ENCODE data around the gene MMP14. TPM values are rescaled to one million over a fixed set of nuclear protein-coding genes. Genes with fewer than 3 reads are reported as not detected.
"Not testable (repeated sequence)": the region's sequence is repeated elsewhere in the genome, so short reads cannot be mapped to it uniquely, and the experiment has no call there.

Gene MMP14
- total RNA-seq, 1 donor from 2014 or later, result 8.3 TPM

DNA sequence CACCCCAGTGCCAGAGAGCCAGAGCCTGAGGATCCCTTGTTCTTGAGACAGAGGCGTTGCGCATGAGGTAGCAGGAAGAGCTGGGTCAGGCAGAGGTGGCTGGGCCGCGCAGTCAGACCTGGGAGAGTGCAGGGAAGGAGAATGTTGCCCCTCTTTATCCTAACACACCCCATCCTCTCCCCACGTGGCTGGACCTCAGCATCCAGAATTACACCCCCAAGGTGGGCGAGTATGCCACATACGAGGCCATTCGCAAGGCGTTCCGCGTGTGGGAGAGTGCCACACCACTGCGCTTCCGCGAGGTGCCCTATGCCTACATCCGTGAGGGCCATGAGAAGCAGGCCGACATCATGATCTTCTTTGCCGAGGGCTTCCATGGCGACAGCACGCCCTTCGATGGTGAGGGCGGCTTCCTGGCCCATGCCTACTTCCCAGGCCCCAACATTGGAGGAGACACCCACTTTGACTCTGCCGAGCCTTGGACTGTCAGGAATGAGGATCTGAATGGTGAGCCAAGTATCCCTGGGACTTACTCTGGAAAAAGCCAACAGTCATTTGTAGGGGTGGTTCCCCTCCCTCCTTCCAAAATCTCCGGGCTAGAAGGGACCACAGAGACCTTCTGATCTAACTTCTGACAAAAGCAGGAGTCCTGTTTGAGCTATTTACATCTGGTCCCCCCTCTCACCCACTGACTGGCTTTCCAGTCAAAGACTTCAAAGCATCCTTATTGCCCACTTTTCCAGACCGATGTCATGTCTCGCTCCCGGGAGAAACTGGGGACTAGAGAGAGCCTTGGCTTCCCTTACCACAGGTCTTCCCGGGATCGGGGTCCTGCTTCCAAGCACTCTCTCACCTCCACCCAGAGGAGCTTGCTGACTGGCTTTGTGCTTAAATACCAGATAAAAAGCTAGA is 6.1 kb downstream of the MMP14 start:
- DNase-seq, result no peak

DNA sequence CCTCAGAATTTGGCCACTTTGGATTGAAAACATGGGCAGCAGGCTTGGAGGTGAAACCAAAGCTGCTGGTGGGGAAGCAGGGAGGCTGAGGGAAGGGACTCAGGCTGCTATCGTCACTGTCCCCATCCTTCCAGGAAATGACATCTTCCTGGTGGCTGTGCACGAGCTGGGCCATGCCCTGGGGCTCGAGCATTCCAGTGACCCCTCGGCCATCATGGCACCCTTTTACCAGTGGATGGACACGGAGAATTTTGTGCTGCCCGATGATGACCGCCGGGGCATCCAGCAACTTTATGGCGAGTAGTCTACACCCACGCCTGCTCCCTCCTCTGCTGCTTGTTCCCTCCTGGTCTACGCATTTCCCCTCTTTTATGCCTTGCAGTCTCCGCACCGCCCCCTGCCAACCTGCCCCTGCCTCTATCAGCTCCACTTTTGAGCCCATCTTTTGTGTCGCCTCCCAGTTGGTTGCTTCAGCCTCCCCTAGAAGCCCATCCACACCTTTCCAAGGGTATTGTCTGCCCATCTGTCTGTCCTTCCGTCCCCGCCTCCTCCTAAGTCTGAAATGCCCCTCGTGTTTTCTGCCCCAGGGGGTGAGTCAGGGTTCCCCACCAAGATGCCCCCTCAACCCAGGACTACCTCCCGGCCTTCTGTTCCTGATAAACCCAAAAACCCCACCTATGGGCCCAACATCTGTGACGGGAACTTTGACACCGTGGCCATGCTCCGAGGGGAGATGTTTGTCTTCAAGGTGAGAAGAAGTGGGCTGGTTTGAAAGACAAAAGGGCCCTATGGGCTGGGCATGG is 6.9 kb downstream of the MMP14 start:
- DNase-seq, result no peak

DNA sequence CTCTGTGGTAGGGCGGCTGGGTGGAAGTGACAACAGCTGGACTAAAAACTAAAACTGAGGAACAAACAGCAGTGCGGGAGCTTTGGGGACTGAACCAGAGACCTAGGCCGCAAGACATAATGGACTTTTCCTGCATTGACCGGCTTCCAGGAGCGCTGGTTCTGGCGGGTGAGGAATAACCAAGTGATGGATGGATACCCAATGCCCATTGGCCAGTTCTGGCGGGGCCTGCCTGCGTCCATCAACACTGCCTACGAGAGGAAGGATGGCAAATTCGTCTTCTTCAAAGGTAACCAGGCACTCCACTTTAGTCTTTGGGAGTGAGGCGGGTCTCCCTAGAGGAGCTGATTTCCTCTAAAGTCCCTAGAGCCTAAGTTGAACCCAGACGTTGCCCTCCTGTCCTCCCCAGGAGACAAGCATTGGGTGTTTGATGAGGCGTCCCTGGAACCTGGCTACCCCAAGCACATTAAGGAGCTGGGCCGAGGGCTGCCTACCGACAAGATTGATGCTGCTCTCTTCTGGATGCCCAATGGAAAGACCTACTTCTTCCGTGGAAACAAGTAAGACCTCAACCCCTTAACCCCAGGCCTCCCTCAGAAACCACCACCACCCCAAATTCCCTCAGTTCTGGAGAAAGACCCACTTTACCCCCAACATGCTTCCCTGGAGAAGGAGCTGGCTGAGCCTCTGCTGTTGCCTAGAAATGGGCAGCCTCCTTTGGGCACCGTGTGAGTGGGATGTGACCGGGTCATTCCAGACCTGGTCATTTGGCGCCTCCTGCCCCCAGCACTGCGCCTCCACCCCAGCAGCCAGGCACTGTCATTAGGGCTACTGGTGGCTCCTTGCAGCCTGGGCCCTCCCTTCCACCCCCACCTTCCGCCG is 8.1 kb downstream of the MMP14 start:
- DNase-seq, result no peak

DNA sequence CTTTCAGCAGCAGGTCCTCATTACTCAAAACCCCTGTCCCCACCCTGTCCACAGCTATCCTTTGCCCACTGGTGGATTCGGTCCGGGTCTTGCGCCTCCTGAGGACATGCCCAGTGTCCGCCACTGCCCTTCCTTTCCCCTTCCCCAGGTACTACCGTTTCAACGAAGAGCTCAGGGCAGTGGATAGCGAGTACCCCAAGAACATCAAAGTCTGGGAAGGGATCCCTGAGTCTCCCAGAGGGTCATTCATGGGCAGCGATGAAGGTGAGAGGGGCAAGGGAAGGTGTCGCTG is 8.7 kb downstream of the MMP14 start:
- no peak for DNase-seq

DNA sequence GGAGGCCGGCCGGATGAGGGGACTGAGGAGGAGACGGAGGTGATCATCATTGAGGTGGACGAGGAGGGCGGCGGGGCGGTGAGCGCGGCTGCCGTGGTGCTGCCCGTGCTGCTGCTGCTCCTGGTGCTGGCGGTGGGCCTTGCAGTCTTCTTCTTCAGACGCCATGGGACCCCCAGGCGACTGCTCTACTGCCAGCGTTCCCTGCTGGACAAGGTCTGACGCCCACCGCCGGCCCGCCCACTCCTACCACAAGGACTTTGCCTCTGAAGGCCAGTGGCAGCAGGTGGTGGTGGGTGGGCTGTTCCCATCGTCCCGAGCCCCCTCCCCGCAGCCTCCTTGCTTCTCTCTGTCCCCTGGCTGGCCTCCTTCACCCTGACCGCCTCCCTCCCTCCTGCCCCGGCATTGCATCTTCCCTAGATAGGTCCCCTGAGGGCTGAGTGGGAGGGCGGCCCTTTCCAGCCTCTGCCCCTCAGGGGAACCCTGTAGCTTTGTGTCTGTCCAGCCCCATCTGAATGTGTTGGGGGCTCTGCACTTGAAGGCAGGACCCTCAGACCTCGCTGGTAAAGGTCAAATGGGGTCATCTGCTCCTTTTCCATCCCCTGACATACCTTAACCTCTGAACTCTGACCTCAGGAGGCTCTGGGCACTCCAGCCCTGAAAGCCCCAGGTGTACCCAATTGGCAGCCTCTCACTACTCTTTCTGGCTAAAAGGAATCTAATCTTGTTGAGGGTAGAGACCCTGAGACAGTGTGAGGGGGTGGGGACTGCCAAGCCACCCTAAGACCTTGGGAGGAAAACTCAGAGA is 9.6 kb downstream of the MMP14 start:
- DNase-seq, result no peak

DNA sequence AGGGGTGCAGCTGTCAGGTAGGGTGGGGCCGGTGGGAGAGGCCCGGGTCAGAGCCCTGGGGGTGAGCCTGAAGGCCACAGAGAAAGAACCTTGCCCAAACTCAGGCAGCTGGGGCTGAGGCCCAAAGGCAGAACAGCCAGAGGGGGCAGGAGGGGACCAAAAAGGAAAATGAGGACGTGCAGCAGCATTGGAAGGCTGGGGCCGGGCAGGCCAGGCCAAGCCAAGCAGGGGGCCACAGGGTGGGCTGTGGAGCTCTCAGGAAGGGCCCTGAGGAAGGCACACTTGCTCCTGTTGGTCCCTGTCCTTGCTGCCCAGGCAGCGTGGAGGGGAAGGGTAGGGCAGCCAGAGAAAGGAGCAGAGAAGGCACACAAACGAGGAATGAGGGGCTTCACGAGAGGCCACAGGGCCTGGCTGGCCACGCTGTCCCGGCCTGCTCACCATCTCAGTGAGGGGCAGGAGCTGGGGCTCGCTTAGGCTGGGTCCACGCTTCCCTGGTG is 10.5 kb downstream of the MMP14 start:
- DNase-seq, result no peak

DNA sequence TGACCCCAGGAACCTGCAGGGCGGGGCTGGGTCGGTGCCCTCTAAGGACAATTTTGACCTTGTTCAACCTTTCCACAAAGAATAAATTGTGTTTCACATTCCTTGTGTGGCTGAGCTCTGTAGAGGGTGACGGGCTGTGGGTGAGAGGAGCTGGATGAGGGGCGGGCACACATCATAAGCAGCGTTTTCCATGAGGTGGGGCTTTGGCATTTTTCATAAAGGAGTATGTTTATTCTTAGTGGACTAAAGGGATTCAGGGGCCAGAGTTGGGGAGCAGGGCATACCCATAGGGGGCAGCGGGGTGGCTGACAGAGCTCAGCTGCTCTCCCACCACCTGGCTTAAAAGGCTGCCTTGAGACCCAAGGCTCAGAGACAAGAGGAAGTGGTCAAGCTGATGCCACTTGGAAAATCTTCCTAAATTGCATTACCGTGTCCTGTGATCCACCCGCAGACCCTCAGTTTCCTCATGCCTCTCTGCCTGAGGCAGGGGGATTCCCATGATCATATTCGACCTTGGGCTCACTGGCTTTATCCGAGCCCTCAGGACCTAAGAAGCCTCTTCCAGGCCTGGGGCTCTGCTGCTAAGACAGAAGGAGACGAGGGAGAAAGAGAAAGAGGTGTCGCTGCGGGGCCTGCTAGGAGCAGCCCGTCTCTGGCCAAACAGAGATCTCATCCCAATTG is 11.4 kb downstream of the MMP14 start:
- DNase-seq, result no peak

DNA sequence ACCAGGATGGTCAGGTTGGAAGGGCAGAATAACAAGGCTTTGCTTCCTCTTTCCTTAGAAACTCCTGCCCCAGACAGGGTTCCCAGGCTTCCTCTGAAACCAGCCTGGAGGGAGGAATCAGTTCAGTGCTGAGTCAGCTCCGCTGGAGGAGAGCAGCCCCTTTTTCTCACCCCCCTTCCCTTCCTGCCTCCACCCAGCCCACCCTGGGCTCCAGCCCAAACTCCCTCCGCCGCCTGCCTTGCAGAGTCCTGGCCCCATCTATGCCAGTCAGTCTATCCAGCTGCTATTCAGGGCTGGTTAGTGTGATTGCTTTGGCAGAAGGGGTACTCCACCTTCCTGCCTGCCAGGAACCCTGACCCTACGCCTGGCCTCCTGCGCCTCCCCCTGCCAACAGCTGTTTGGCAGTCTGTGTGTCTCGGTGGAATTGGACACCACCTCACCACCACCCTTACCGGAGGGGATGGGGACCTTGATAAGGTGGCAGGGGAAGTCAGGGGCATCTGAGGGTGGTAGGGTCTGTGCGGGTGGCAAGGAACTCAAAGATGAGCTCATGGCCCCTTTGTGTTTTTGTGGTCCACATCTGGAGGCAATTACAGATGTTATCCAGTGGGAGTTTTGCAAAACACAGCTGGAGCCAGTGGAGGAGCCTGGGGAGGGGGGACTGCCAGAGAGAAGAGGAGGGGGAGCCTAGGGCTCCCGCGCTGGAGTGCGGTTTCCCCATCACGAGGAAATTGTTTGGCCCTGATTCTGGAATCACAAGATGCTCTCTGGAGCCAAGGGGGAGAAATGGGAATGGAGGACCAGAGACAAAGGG is 12.2 kb downstream of the MMP14 start:
- DNase-seq, result no peak

DNA sequence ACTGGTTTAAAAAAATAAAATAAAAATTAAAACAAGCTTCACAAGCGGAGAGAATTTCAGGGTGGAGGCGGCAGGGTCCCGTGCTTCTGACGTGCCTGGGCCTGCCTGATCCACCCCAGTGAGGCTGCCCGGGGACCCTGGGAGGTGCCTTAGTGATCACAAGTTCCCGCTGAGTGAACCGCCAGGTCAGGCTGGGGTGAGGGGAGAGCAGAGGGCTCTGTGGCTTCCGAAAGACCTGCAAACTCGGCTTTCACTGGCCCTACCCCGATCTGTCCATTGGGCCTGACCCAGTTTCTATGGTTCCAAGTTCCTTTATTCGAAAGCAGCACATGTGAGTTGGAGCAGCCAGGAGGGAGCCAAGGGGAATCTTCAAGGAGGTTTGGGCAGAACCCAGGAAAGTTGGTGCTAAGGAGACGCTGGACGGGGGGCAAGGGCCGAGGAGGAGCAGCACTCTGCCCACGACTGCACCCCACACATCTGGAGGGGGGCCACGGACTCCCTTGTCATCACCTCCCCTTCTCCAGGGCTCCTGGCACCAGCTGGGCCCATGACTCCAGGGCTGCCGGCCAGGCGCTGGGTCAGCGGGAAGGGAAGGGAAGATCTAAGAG is 12.9 kb downstream of the MMP14 start:
- no peak for DNase-seq

DNA sequence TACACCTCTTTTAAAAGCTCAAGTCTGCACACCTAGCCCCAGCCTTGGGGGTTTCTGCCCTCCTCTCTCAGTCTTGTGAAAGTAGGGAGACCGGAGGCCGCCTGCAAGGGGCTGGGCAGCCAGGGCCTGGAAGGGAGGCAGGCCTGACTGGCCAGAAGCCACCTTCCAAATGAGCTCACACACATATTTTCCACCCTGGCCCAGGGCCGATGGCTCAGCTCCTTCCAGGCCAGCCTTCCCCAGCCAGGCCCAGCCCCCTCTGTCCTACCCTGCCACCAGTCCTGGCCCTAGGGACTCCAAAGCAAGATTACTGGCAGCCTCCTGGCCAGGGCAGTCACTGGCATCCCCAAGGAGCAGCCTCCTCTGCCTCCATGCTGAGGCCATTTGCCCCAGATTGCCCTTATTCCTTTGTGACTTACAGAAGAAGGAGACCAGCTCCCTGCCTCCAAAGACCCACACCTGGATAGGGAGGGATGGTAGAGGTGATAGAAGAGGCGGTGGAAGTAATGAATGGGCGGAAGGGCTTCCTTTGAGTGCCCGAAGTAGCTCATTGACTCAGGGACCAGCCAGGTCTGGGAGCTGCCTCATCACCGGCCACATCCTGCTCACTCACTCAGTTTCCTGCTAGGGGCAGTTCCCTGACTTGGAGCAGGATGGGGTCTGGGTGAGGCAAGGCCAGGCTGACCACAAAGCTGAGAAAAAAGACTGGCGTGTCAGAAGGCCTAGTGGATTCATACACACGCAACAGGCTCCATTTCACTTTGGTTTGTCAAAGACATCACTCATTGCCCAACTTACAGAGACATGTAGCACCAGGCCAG is 14.8 kb downstream of the MMP14 start:
- DNase-seq, result peak; percentile 33

DNA sequence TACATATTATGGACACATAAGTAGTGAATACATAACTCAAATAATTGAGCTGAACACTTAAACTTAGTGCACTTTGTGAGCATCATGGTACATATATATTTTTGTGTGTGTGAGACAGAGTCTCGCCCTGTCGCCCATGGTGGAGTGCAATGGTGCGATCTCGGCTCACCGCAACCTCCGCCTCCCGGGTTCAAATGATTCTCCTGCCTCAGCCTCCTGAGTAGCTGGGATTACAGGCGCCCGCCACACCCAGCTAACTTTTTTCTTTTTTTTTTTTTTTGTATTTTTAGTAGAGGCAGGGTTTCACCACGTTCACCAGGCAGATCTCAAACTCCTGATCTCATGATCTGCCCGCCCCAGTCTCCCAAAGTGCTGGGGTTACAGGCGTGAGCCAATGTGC is 15.8 kb downstream of the MMP14 start:
- DNase-seq, result not testable (repeated sequence)

DNA sequence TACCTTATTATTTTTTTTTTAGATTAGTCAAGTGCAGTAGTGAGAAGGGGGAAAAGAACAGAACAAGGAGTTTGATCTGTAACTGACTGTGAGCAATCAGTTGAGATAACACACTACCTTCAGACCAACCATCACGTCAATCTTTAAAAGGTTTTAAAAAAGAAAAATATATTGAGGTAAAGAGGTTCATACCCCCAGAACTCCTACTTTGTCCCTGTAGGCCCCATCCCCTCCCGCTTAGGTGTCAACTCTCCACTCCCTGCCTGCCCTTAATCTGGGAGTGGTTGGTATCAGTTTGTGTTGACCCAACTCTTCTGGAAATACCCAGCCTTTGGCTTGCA is 16.2 kb downstream of the MMP14 start:
- no peak for DNase-seq

DNA sequence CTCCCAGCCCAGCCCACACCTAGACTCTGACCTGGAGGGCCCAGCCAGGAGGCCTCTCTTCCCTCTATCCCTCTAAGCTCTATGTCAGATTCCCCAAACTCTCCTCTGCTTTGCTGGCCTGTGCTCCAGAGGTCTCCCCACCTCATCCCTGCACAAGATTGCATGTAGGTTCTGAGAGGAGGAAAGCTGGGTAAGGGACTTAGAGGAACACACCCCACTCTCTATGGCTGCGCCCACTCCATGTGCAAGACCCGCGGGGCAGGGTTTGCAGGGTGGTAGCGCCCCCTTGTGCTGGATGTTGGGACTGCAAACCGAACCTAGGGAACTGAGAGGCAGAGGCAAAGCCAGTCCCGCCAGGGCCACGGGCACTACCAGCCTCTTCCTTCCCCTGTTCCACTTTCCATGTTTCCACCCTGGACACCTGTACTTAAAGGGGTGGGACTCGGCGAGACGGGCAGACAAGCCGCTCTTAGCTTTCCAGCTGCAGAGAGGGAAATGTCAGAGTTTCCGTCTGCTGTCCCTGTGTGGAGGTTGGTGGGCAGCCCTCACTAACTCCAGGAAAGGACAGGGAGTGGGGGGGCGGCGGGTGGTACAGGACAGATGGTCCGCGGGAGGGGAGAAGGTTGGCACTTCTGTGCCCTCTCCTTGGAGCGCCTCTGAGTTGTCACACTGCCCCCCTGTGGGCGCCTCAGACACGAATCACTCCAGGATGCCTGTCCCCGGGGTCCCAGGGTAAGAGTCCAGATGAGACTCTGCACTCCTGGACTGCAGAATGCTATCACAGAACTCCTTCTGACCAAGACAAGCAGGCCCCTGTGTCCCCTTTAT is 16.8 kb downstream of the MMP14 start:
- peak; percentile 60 for DNase-seq

DNA sequence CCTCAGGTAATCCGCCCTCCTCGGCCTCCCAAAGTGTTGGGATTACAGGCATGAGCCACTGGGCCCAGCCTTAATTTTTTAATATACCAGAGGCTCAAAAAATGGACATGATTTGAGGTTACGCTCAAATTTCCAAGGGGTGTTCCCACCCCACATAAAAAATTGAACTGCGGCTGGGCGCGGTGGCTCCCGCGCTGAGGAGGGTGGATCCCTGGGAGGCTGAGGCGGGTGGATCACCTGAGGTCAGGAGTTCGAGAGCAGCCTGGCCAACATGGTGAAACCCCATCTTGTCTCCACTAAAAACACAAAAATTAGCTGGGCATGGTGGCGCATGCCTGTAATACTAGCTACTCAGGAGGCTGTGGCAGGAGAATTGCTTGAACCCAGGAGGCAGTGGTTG is 17.9 kb downstream of the MMP14 start:
- not testable (repeated sequence) for DNase-seq

DNA sequence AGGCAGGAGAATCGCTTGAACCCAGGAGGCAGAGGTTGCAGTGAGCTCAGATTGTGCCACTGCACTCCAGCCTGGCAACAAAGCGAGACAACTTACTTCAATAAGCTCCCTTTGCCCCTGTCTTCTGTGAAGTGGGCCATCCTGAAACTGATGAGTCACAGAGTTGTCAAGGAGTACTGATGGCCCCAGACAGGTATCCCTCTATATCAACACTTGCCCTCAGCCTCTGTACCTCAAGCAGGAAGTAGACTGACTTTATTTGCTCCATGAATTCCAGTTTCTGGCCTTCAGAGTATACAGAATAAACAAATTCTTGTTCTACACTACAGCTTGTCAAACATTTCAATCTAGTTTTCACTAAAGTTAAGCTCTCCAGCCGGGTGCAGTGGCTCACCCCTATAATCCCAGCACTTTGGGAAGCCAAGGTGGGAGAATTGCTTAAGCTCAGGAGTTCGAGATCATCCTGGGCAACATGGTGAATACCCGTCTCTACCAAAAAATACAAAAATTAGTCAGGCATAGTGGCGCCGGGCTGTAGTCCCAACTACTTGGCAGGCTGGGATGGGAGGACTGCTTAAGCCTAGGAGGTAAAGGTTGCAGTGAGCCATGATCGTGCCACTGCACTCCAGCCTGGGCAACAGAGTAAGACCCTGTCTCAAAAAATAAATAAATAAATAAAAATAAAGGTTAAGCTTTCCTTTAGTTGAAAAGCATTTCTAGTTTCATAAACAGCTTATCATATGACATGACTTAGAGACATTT is 18.8 kb downstream of the MMP14 start:
- DNase-seq, result no peak

DNA sequence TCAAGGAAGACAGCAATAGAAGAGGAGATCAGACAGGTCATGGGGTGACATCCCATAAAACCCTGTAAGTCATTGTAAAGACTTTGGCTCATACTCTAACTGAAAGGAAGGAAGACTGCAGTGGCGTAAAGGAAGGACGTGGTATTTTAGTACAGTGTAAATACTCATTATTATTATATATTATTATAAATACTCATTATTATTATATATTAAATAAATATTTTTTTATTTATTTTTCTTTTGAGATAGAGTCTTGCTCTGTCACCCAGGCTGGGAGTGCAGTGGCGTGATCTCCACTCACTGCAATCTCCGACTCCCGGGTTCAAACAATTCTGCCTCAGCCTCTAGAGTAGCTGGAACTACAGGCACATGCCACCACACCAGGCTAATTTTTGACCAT is 20.0 kb downstream of the MMP14 start:
- DNase-seq, result no peak

DNA sequence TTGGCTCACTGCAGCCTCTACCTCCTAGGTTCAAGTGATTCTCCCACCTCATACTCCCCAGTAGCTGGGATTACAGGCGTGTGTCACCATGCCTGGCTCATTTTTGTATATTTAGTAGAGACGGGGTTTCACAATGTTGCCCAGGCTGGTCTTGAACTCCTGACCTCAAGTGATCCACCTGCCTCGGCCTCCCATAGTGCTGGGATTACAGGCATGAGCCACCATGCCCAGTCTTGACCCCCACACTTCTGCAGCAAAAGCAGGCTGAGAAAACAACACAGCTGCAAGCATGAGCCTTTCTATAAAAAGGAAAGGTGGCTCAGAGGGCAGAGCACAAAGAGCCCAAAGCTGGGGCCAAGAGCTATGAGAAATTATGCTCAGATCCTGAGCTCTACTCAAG is 24.0 kb downstream of the MMP14 start:
- not testable (repeated sequence) for DNase-seq

All from occipital lobe (tissue), 2 donors.